K562 (cell line): ENCODE results near the gene ATP13A2. TPM values are rescaled to one million over a fixed set of nuclear protein-coding genes. Genes with fewer than 3 reads are reported as not detected.

Experiments
- ARID4B ChIP-seq: sonication (generic); formaldehyde crosslinking; IDR thresholded peaks from 2 replicates; pipeline ENCODE4 v1.8.0; 2022; ENCODE audit warnings: mild to moderate bottlenecking, missing genetic modification reagents
- FOXP1 ChIP-seq: sonication (generic); formaldehyde crosslinking; IDR thresholded peaks from 2 replicates; pipeline ENCODE4 v1.8.0; 2022; ENCODE audit warnings: mild to moderate bottlenecking, missing genetic modification reagents
- HNRNPL ChIP-seq: fragments of 200-400 bp; formaldehyde crosslinking; IDR thresholded peaks from 2 replicates; pipeline ENCODE4 v1.6.1; 2017; ENCODE audit warnings: low read depth, mild to moderate bottlenecking, low read length
- MAFK ChIP-seq: IDR thresholded peaks from 2 replicates; pipeline ENCODE4 v1.6.1; 2011; ENCODE audit warnings: low read length, improper control_type of control experiment
- NBN ChIP-seq: fragments of 450-650 bp; IDR thresholded peaks from 2 replicates; pipeline ENCODE4 v1.6.1; 2016; ENCODE audit warnings: low read depth, mild to moderate bottlenecking
- TCF7 ChIP-seq: sonication (generic); IDR thresholded peaks from 2 replicates; pipeline ENCODE4 v1.6.1; 2016; ENCODE audit warnings: antibody characterized with exemption, borderline replicate concordance
- TEAD1 ChIP-seq, 2 experiments: fragments of 450-650 bp in 1 of 2; sonication (generic) in 1 of 2; formaldehyde crosslinking; IDR thresholded peaks; 2 replicates each; pipeline versions ENCODE4 v1.4.0 to v1.8.0; 2020 to 2022; ENCODE audit warnings: mild to moderate bottlenecking in 2 of 2, missing genetic modification reagents in 1 of 2
- ZNF431 ChIP-seq: sonication (generic); formaldehyde crosslinking; IDR thresholded peaks from 2 replicates; pipeline ENCODE4 v1.8.0; 2022; ENCODE audit warnings: mild to moderate bottlenecking, missing genetic modification reagents
- polyA plus RNA-seq, 8 experiments: library from polyadenylated mRNA; depleted of rRNA in 4 of 8; stranded (reverse) in 5 of 8; unstranded in 3 of 8; fragments of >200 nt; fragmentation: Nextera tagmentation in 2 of 8; fragmentation: Illumina TruSeq in 1 of 8; extraction: Ambion mirVana in 2 of 8; extraction: Trizol in 1 of 8; gene quantifications; 2 replicates each; pipeline versions ENCODE4 v1.2.1 to v1.2.3, GENCODE V29; 2011 to 2014; ENCODE audit warnings: inconsistent platforms in 1 of 8, missing spikeins in 1 of 8
- total RNA-seq, 7 experiments: library from RNA; depleted of rRNA in 6 of 7; stranded (reverse); fragments of >200 nt in 6 of 7; fragmentation: Illumina TruSeq in 2 of 7; extraction: Trizol in 2 of 7; gene quantifications; 2 replicates each; pipeline versions ENCODE4 v1.2.1 to v1.2.3, GENCODE V29; 2011 to 2021; ENCODE audit warnings: low replicate concordance in 1 of 7

Gene ATP13A2
- total and polyA plus RNA-seq, 9 of the 15 experiments (the other 6 are each of a cell fraction or from before 2014, with no cell fraction given) = 0.36 to 56.3 (median 16.3) TPM

GRCh38 chr1:17053086-17053684 is 41.5 kb upstream of the ATP13A2 start (continued):
- TF ChIP-seq ARID4B (peak; percentile 52; the same call in 1 of the 2 replicates), NBN (no peak), HNRNPL (no peak), FOXP1 (CRISPR knock-in tag) (0 out of 2 replicates have a peak, but pooled peaks have one; percentile 33), TCF7 (0 out of 2 replicates have a peak, but pooled peaks have one; percentile 12), TEAD1 (CRISPR knock-in tag; IDR thresholded peaks at IDR 0.05) (0 out of 4 replicates have a peak, but pooled peaks of 1 of the 2 experiments have one; percentile 43), ZNF431 (CRISPR knock-in tag) (peak; percentile 46; the same call in 1 of the 2 replicates), MAFK (0 out of 2 replicates have a peak, but pooled peaks have one; percentile 1)
